Hepatic stellate cell (primary cell): ENCODE results near the gene NUTF2.
"Not testable (repeated sequence)": the region's sequence is repeated elsewhere in the genome, so short reads cannot be mapped to it uniquely, and the experiment has no call there.

Experiments used
- DNase-seq: peaks from one replicate; pipeline ENCODE4 v3.0.0; 2011; ENCODE audit warnings: low spot score

Gene NUTF2

DNA sequence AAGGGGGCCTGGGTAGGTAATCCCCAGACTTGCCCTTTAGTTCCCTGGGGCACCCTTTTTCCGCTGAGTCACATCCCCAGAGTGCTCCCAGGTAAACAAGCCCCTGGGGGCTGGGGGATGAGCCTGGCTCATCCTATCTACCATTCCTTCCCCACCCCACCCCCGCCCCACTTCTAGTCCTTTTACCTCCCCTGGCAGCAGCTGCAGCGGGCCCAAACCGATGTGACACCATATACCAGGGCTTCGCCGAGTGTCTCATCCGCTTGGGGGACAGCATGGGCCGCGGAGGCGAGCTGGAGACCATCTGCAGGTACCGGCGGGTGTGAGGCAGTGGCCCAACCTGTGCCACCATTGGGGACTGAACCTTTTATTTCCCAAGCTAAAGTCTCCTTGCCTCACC is 38.8 kb downstream of the NUTF2 start:
- DNase-seq: no peak

DNA sequence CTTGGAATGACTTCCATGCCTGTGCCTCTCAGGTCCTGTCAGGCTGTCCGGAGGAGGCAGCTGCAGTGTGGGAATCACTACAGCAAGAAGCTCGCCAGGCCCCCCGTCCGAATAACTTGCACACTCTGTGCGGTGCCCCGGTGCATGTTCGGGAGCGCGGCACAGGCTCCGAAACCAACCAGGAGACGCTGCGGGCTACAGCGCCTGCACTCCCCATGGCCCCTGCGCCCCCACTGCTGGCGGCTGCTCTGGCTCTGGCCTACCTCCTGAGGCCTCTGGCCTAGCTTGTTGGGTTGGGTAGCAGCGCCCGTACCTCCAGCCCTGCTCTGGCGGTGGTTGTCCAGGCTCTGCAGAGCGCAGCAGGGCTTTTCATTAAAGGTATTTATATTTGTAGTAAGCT is 39.2 kb downstream of the NUTF2 start:
- no peak for DNase-seq

DNA sequence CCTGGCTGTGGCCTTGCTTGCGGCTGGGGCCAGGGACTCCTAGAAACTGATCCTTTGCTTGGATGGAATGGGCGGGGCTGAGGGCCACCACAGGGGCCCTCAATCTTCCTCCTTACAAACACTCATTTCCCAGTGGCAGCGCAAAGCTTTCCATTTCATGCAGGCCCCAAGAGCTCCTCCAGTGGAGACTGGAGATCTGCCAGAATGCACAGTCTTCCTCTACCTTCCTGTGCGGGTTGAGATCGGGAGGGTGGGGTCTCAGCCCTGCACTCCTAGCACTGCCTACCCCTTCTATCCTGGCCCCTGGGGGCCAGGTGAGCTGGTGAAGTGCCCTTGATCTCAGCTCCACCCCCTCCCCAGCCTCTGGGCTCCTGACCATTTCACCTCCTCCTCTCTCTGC is 39.7 kb downstream of the NUTF2 start:
- no peak for DNase-seq

DNA sequence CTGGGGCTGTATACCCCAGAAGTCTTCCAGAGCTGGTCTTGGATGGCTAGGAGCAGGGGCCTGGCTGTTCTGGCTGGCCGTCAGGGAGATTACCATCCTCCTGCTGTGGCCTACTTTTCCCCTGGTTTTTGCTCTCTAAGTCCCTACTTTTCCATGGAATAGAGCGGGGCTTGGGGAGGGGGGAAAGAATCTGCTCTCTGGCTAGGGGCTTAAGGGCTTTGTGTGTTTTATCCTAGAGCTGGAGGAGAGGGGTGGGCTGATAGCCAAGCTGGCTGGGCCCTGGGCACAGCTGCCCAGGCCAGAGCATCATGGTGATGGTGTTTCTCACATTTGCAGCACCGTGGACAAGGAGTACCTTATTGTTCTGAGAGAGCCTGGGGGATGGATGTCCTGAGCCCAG is 41.6 kb downstream of the NUTF2 start:
- no peak for DNase-seq

DNA sequence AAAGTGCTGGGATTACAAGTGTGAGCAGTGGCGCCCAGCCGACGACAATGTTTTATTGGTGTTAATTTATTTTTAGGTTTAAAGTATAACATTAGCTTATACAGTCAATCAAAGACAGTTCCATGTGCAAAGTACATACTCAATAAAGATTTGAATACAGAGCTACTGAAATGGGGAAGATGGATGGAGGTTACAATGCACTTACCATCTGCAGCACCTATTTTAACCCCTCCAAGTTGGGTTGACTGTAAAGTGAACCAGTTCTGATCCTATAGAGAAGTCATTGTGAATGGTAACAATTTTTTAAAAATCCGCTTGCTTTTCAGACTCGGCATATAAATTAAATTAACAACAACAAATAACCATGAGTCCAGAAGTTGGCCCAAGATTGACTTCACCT is 45.6 kb downstream of the NUTF2 start:
- no peak for DNase-seq

DNA sequence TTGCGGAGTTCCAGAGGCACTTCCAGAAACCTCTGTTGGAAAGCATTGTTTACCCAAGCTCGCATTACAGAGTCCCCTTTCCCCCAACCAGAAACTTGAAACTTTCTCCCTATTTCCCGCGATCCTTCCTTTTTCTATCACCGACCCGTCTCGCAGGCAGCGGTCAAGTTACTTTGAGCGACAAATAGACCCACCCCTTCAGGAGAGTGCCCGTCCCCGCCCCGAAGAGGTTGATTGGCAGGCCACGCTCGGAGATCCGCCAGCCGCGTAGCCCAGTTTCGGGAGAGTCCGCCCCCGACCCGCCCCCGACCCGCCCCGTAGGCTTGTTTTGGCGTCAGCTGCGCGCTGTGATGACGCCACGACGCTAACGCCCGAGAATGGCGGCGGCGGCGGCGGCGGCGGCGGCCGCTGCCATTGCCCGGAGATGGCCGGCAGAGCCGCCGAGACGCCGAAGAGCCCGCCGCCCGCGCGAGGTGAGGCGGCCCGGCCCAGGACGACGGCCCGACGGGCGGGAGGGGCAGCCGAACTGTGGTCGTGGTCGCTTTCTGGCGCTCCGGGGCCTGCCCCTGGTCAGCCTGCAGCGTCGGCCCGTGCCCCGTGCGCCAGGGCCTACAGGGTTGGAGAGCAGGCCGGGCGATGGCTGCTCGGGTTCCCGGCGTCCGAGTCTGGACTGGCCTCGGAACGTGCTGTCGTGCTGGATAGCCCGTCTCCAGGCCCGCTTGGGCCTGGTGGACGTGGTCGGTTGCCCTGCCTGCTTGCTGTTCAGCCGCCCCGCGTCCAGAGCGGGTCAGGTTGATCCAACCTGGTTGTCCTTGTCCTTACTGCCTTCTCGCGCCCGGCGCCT is 46.4 kb downstream of the NUTF2 start, which contains the start of gene PSKH1:
Gene PSKH1 (plus strand): TSS at position 356 of the 844 bp plus-strand sequence. CDS start 15,496 bp downstream, outside the sequence.
- DNase-seq: peak; percentile 99

DNA sequence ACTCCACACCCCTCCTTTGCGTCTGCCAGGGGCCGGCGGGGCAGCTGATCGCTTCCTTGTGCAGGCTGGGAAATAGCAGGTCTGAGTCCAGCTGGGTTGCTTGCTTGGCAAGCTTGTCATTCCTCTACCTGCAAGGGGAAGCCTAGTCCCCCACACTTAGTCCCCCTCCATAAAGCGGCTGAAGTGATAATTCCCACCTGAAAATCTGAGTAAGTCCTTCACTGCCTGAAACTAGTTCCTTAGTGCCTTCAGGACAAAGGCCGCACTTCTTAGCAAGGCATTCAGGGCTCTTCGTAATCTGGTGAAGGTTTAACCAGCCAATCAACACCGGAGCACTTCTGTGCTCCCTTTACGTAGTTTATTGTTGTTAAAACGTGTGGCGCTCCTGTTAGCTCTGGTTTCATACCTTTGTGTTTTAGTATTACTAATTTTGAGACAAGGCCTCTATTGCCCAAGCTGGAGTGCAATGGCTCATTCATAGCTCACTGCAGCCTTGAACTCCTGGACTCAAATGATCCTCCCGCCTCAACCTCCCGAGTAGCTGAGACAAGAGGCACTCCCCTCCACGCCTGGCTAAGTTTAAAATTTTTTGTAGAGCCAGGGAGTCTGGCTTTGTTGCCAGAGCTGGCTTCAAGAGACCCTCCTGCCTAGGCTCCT is 47.1 kb downstream of the NUTF2 start:
- no peak for DNase-seq

DNA sequence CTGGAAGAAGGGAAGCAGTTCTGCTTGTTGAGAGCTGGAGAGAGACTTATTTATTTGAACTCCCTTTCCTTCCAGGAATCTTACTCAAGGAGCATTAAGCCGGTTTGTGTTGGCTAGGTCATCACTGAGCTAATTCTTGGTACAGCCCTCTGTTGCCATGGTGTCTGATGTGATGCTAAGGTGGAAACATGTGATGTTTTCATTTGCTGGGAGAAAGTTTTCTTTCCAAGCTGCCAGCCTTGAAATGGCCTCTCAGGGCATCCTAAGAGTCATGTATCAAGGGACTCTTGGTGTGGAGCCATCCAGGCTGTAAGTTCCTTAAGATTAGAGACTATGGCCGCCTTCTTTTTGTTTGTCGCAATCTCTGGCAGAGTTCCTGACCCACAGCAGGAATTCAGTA is 50.5 kb downstream of the NUTF2 start:
- no peak for DNase-seq

DNA sequence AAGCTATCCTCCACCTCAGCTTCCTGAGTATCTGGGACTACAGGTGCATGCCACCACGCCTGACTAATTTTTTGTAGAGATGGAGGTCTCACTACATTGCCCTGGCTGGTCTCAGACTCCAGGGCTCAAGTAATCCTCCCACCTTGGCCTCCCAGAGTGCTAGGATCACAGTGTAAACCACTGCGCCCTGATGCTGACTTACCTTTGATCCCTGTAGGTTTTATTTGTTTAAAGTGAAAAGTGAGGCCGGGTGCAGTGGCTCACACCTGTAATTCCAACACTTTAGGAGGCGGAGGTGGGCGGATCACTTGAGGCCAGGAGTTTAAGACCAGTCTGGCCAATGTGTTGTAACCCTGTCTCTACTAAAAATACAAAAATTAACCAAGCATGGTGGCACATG is 55.0 kb downstream of the NUTF2 start:
- no peak for DNase-seq

DNA sequence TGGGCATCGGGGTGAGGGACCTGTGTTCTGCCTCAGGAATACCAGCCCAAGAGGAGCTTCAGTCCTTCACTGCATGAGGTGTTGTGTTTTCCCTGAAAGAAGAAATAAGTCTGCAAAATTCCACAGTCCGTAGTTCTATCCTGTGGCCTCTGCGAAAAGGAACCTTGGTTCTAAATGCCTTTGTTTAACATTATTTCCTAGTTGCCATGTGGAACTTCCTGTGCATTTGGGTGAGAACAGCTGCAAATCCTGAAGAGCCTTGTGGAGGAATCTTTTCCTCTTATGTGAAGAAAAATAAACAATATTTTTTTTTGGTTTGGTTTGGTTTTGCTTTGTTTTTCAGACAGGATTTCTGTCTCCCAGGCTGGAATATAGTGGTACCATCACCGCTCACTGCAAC is 56.1 kb downstream of the NUTF2 start:
- no peak for DNase-seq

DNA sequence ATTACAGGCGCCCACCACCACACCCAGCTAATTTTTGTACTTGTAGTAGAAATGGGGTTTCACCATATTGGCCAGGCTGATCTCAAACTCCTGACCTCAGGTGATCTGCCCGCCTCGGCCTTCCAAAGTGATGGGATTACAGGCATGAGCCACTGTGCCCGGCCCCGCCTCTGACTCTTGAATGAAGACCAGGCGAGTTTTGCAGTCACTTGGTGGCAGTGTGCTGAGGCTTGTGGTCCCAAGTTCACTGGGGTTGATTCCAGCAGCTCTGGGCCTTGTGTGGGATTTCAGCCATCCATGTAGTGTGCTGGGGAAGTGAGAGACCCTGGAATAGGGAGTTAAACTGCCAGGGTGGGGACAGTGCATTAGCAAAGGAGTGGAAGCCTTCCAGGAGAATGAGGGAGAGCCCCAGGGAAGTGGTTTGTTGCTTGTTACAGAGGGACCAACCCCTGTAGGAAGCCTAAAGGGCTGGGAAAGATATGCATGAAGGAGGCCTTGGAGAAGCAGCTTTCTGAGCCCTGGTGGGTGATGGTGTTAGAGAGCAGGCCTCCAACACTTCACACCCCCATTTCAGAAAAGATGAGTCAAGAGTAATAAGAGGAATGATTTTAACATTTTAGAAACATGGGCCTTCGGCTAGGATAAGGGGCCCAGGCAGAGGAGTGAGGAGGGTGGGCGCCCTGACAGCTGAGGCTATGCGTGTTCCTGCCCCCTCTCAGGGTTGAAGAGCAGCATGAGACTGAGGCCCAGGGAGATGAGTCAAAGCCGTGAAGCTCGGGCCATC is 60.9 kb downstream of the NUTF2 start:
- no peak for DNase-seq

DNA sequence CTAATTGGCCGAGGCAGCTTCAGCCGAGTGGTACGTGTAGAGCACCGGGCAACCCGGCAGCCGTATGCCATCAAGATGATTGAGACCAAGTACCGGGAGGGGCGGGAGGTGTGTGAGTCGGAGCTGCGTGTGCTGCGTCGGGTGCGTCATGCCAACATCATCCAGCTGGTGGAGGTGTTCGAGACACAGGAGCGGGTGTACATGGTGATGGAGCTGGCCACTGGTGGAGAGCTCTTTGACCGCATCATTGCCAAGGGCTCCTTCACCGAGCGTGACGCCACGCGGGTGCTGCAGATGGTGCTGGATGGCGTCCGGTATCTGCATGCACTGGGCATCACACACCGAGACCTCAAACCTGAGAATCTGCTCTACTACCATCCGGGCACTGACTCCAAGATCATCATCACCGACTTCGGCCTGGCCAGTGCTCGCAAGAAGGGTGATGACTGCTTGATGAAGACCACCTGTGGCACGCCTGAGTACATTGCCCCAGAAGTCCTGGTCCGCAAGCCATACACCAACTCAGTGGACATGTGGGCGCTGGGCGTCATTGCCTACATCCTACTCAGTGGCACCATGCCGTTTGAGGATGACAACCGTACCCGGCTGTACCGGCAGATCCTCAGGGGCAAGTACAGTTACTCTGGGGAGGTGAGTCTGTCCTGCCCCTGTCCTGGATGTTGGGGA is 62.5 kb downstream of the NUTF2 start:
- no peak for DNase-seq

DNA sequence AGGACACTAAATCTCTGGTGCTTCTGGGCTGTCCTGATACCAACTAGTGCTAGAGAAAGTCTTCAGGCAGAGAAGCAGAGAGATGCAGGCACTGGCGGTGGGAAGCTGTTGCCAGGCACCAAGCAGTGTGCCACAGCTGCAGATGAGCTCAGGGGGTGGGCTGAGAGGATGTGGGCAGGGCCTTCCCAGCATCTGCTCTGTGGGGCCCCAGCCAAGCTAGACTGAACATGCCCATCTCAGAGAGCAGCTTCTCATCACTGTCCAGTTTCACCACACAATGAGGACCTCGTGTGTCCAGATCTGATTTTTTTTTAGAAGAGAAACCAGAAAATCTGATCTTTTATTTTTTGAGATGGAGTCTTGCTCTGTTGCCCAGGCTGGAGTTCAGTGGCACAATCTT is 63.4 kb downstream of the NUTF2 start:
- DNase-seq: no peak

DNA sequence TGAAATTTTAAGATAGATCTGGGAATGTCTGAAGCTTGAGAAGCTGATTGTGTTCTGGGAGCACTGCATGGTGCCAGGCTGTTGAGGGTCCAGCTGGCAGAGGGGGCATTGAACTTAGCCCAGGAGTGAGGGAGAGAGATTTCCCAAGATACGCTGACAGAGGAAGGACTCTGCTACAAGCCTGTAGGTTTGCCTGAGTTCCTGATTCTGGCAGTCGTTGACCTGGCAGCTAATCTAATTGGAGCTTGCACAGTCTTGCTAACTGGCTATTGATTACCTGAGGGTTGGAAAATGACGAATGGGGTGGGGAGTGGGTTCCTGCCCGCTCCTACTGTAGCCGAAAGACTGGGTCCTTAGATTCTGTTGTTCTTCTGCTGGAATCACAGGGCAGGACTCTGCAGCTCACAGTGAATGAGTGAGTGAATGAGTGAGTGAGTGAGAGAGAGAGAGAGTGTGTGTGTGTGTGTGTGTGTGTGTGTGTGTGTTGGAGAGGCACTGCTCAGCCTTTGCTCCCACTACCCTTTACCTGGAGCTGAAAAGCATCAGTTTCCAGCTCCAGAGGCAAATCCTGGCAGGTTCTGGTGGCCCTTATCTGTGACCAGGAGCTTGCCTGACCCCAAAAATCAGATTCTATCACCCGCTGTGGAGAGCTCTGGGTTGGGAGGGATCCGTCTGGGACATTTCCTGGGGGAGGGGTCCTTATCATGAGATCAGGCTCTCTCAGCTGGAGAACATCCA is 68.2 kb downstream of the NUTF2 start:
- no peak for DNase-seq

DNA sequence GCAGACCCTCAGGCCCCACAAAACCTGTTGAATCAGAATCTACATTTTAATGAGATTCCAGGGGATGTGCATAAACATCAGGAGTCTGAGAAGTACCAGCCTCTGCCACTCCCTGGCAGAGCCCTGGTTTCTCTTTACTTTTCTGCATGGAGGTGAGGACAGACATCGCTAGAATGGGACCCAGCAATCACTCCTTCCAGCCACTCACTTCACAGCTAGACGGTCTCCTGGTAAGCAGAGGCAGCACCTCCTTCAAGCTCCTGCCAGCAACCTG is 68.7 kb downstream of the NUTF2 start:
- not testable (repeated sequence) for DNase-seq

DNA sequence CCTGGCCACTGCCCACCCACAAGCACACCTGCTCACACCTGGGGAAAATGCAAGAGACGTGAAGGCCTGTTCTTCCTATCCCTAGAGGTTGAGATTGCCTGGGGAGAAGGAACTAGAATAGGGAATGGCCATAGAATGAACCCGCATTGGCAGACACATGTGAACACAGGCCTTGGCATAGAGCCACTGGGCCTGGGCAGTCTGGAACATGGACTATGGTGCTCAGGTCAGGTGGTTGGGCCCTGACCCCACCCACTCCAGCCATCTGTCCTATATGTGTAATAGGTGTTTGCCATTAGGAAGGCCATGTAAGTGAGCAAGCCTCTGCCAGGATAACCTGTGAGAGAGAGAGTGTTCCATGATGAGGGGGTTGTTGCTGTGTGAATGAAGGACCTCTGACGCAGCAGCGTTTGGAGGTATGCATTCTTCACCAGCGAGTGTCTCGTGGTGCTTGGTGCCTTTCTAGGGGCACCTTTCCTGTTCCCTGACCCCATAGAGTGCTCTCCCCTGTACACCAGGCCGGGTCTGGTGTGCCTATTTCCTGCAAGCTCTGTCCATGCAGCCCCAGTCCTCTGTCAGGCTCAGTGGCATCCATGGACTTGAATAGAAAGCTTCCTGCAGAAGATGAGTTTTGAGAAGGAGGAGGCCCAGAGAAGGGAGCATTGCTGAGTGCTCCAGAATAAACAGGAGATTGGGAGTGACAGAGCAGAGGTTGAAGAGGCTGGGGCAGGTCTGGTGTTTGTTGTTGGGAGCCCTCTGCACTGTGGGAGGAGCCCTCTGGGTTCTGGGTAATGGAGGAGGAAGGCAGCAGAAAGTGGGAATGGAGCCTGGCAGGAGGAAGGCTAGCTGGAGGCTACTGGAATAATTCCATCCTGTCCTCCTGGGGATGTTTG is 69.3 kb downstream of the NUTF2 start:
- no peak for DNase-seq

DNA sequence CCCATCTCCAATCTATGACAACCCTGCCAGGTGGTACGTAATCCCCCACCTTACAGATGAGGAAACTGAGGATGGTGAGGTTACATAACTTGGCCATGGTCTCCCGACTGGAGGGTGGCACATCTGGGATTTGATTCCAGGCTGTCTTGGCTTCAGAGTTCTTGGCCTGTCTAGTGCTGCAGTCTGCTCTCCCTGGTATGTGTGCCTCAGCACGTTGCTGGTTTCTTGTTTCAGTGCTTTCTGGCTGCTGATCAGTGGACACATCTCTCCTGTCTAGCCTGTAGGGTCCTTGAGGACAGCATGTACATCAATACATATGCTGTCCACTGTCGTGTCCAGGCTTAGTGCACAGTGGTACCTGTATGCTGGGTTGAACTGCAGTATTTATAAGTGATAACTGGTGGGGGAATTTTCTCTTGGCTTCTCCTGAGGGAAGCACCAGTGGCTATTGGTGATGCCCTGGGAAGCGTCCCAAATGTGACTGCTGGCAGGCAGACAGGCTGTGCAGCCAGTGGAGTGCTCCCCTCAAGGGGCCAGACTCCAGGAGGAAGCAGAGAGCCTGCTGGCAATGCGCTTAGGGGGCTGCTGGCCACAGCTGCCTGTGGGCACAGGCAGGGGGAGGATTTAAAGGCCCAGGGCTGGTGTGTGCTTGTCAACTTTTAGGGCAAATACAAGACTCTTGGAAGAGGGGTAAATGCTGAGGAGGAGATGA is 70.6 kb downstream of the NUTF2 start:
- no peak for DNase-seq

DNA sequence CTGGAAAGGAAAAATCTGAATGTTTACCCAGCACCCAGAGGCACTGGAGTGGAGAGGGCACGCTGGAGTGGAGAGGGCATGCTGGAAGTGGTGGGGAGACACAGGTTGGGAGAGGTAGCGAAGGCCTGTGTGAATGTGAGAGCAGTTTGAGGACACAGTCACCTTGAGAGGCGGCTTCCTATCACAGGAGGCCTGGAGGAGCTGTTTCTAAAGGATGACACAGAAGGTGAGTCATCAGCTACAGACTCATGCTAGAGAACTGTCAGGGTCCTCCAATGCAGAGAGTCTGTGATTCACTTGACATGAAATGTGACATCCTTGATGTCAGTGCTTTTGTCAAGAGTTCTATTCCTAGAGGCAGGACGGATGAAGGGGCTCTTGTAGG is 71.1 kb downstream of the NUTF2 start:
- peak; percentile 91 for DNase-seq

DNA sequence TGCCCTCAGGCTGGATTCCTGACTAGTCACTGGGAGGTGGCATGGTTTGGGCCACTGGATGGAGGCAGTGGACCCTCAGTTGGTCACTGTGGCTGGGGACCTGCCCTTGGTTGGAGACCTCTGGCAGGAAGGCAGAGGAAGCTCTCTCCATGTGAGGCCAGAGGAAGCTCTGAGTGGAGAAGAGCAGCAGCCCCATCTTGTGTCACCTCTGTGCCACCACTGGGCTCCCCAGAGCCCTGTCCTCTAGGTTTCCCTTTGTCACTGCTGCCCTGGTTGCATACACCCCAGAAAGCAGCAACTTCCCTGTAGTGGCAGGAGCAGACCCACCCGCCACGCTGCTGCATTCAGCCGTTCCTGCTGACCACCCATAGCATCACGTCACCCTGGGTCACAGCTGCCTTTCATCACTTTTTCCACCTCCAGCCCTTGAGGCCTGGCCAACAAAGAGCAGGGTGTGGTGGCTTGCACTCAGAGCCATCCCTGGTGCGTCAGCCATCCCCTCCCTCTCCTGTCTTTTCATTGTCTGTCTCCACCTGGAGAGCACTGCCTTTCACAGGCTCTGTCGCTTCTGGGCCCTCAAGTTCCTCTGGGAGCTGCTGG is 73.0 kb downstream of the NUTF2 start:
- DNase-seq: no peak
